ENCODE data around the gene PLK1. TPM values are rescaled to one million over a fixed set of nuclear protein-coding genes. Genes with fewer than 3 reads are reported as not detected.
"Not testable (repeated sequence)": the region's sequence is repeated elsewhere in the genome, so short reads cannot be mapped to it uniquely, and the experiment has no call there.

PLK1 gene
- total RNA-seq, 2 experiments from 2014 or later = 132 to 135 TPM

DNA sequence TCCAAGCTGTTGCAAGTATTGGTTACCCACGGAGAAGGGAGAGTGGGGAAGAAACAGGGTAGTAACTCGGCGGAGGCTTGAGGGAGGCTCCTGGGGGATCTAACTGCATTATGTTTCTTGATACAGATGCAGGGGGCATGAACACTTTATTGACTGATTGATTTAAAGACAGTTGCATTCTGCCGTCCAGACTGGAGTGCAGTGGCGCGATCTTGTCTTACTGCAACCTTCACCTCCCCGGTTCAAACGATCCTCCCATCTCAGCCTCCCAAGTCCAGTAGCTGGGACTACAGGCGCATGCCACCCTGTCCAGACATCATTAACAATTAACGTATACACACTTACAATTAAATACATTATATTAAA, 49.4 kb downstream of the PLK1 start:
- Mint-ChIP-seq H3K27ac (no peak overlapping the region), H3K27me3 (peaks cover 18% of the 10 kb centered on the region), H3K36me3 (no peaks in the 10 kb centered on the region), H3K9me3 (ENCODE audit: low read depth) (no peaks in the 10 kb centered on the region), H3K4me1 (peaks cover 4% of the 10 kb centered on the region), H3K4me3 (no peak overlapping the region)
- DNase-seq (no peak), ATAC-seq (no peak)
- CTCF ChIA-PET = interaction anchor here (0.9 to 1.7 kb wide), 5 partner anchors 10 to 525 kb away, joined by 3 to 4 read pairs (median 3); no protein-coding TSS in a partner anchor

- no peaks in the 10 kb centered on the region for H3K9me3 Mint-ChIP-seq (ENCODE audit: low read depth)
- no peak overlapping the region for H3K4me3 Mint-ChIP-seq
- CTCF ChIA-PET = no interaction called here
- peaks cover 4% of the 10 kb centered on the region for H3K4me1 Mint-ChIP-seq
- DNase-seq (no peak), ATAC-seq (no peak)
- no peak overlapping the region for H3K27ac Mint-ChIP-seq
- H3K36me3 Mint-ChIP-seq = no peaks in the 10 kb centered on the region
- H3K27me3 Mint-ChIP-seq = peaks cover 13% of the 10 kb centered on the region
Observed at GRCh38 chr16:23729503-23730424, 51.1 kb downstream of the PLK1 start.

DNA sequence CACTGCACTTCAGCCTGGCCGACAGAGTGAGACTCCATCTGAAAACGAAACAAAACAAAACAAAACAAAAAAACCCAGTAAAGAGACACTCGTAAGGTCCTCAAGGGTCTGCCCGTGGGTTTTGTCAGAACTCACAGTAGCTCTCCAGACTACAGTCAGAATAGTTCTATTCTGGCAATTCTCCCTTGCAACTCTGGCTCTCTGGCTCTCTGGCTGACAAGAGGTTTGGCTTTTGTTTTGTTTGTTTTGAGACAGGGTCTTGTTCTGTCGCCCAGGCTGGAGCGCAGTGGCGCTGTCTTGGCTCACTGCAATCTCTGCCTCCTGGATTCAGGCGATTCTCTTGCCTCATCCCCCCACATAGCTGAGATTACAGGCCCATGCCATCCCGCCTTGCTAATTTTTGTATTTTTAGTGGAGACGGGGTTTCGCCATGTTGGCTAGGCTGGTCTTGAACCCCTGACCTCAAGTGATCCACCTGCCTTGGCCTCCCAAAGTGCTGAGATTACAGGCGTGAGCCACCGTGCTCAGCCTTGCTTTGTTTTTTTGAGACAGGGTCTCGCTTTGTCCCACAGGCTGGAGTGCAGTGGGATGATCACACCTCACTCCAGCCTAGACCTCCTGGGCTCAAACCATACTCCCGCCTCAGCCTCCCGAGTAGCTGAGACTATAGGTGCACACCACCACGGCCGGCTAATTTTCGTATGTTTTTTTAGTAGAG, 55.6 kb downstream of the PLK1 start:
- no peak overlapping the region for H3K27ac Mint-ChIP-seq
- no peak for ATAC-seq
- no peaks in the 10 kb centered on the region for H3K36me3 Mint-ChIP-seq
- CTCF ChIA-PET = interaction anchor here (0.6 kb wide), 1 partner anchor 140 kb away, joined by 3 read pairs; no protein-coding TSS in a partner anchor
- no peaks in the 10 kb centered on the region for H3K9me3 Mint-ChIP-seq (ENCODE audit: low read depth)
- peaks cover 6% of the 10 kb centered on the region for H3K4me1 Mint-ChIP-seq
- no peak overlapping the region for H3K4me3 Mint-ChIP-seq
- no peak for DNase-seq
- peaks cover 21% of the 10 kb centered on the region for H3K27me3 Mint-ChIP-seq

DNA sequence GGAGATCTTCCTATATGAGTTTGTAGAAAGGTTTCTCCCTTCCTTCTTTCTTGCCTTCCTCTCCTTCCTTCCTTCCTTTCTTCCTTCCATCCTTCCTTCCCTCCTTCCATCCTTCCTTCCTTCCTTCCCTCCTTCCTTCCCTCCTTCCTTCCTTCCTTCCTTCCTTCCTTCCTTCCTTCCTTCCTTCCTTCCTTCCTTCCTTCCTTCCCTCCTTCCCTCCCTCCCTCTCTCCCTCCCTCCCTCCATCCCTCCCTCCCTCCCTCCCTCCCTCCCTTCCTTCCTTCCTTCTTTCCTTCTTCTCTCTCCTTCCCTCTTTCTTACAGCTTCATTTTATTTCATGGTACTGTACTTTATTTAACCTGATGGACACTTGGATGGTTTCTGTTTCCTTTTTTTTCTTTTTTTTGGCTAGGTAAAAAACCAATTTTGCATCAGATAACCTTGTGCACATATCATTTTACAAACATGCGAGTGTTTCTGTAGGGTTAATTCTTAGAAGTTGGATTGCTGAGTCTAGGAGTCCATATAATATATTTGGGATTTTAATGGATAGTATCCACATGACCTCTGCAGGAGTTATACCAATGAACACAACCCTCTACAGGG, 58.8 kb downstream of the PLK1 start:
- H3K27ac Mint-ChIP-seq; DNase-seq; H3K9me3 Mint-ChIP-seq (ENCODE audit: low read depth); H3K4me1 Mint-ChIP-seq; ATAC-seq; H3K4me3 Mint-ChIP-seq; H3K36me3 Mint-ChIP-seq; CTCF ChIA-PET: not testable (repeated sequence)
- peaks cover 24% of the 10 kb centered on the region for H3K27me3 Mint-ChIP-seq

- H3K36me3 Mint-ChIP-seq = no peaks in the 10 kb centered on the region
- no peaks in the 10 kb centered on the region for H3K9me3 Mint-ChIP-seq (ENCODE audit: low read depth)
- CTCF ChIA-PET = no interaction called here
- H3K27me3 Mint-ChIP-seq = peaks cover 40% of the 10 kb centered on the region
- H3K4me3 Mint-ChIP-seq = no peak overlapping the region
- no peak overlapping the region for H3K27ac Mint-ChIP-seq
- ATAC-seq (no peak), DNase-seq (no peak)
- H3K4me1 Mint-ChIP-seq = peaks cover 6% of the 10 kb centered on the region
Observed at GRCh38 chr16:23739516-23739915, 60.8 kb downstream of the PLK1 start.

Other genes with a start within 250 kb of the PLK1 start
- gene COG7, start 225.7 kb upstream of the PLK1 start, total RNA-seq = 10 to 100 TPM; 17.5 to 25.1 TPM
- gene GGA2, start 168.4 kb upstream of the PLK1 start, total RNA-seq = 100 to 1,000 TPM; 112 to 115 TPM
- 10 to 100 TPM; 14.3 to 15.9 TPM for gene EARS2, start 121.5 kb upstream of the PLK1 start, total RNA-seq
- 10 to 100 TPM; 46.1 to 64.7 TPM for gene UBFD1, start 121.2 kb upstream of the PLK1 start, total RNA-seq
- gene NDUFAB1, start 82.6 kb upstream of the PLK1 start, total RNA-seq = 100 to 1,000 TPM in 1 of 2 experiments, 10 to 100 TPM in 1; 90.2 to 111 TPM
- gene PALB2, start 37.6 kb upstream of the PLK1 start, total RNA-seq = 10 to 100 TPM; 23.0 to 26.4 TPM
- 10 to 100 TPM; 80.4 to 95.9 TPM for gene DCTN5, start 37.4 kb upstream of the PLK1 start, total RNA-seq
- gene ERN2, start 34.3 kb downstream of the PLK1 start, total RNA-seq = not detected
- gene CHP2, start 76.1 kb downstream of the PLK1 start, total RNA-seq = not detected
- gene PRKCB, start 157.1 kb downstream of the PLK1 start, total RNA-seq = 100 to 1,000 TPM in 1 of 2 experiments, 10 to 100 TPM in 1; 98.5 to 125 TPM